DMS53 (cell line): ENCODE data around the gene SLC7A14.

Source experiments
- DNase-seq: peaks from one replicate; lab custom pipeline; 2025; lab: John Stamatoyannopoulos, UW

SLC7A14 gene

GRCh38 chr3:170585937-170586310, at the start of gene SLC7A14:
SLC7A14 (minus strand) TSS chr3:170586075; CDS start chr3:170526936, 59,139 bp downstream.
- DNase-seq = peak; percentile 53

GRCh38 chr3:170635385-170635735, 49.5 kb upstream of the SLC7A14 start:
- no peak for DNase-seq

- no peak for DNase-seq
These were observed 48.9 kb upstream of the SLC7A14 start for GRCh38 chr3:170634663-170635384.

- no peak for DNase-seq
These were observed 47.7 kb upstream of the SLC7A14 start for GRCh38 chr3:170633573-170633972.

- DNase-seq = no peak
These were observed 46.9 kb upstream of the SLC7A14 start for GRCh38 chr3:170632780-170633179.

GRCh38 chr3:170631755-170632488, 46.0 kb upstream of the SLC7A14 start:
- DNase-seq = no peak

- no peak for DNase-seq
These were observed 37.6 kb upstream of the SLC7A14 start for GRCh38 chr3:170623524-170623923.

- peak; percentile 6 for DNase-seq
These were observed 36.7 kb upstream of the SLC7A14 start for GRCh38 chr3:170622369-170623159.

- DNase-seq = peak; percentile 43
These were observed 35.4 kb upstream of the SLC7A14 start for GRCh38 chr3:170621256-170621655.

- peak; percentile 33 for DNase-seq
These were observed 28.5 kb upstream of the SLC7A14 start for GRCh38 chr3:170614214-170614966.

- DNase-seq = no peak
These were observed 25.9 kb upstream of the SLC7A14 start for GRCh38 chr3:170611751-170612150.

- DNase-seq = no peak
These were observed 24.5 kb upstream of the SLC7A14 start for GRCh38 chr3:170610321-170610884.

- no peak for DNase-seq
These were observed 22.6 kb upstream of the SLC7A14 start for GRCh38 chr3:170608475-170608874.

- peak; percentile 27 for DNase-seq
These were observed 20.8 kb upstream of the SLC7A14 start for GRCh38 chr3:170606675-170607074.

GRCh38 chr3:170605490-170605889, 19.6 kb upstream of the SLC7A14 start:
- peak; percentile 54 for DNase-seq

- DNase-seq = no peak
These were observed 18.1 kb upstream of the SLC7A14 start for GRCh38 chr3:170603770-170604510.

GRCh38 chr3:170602556-170602955, 16.7 kb upstream of the SLC7A14 start:
- no peak for DNase-seq

- peak; percentile 71 for DNase-seq
These were observed 14.2 kb upstream of the SLC7A14 start for GRCh38 chr3:170600005-170600624.

- peak; percentile 13 for DNase-seq
These were observed 13.2 kb upstream of the SLC7A14 start for GRCh38 chr3:170599091-170599490.

- peak; percentile 95 for DNase-seq
These were observed 12.2 kb upstream of the SLC7A14 start for GRCh38 chr3:170598091-170598502.
